Measurements from ENCODE around the gene BCL2L13.
A peak's percentile ranks its signal among the peaks of the same experiment; 100 is the strongest.
"Not testable (repeated sequence)": the region's sequence is repeated elsewhere in the genome, so short reads cannot be mapped to it uniquely, and the experiment has no call there.

The BCL2L13 gene

GRCh38 chr22:17732251-17732854, 93.8 kb downstream of the BCL2L13 start:
- DNase-seq = no peak

- DNase-seq = no peak
These were observed 94.9 kb downstream of the BCL2L13 start for GRCh38 chr22:17733466-17733865.

GRCh38 chr22:17734187-17734586, 95.6 kb downstream of the BCL2L13 start:
- DNase-seq = no peak

GRCh38 chr22:17738386-17739128, 100.0 kb downstream of the BCL2L13 start:
- DNase-seq = no peak

- DNase-seq = no peak
These were observed 100.8 kb downstream of the BCL2L13 start for GRCh38 chr22:17739196-17739975.

- DNase-seq = no peak
These were observed 103.4 kb downstream of the BCL2L13 start for GRCh38 chr22:17741866-17742526.

- peak; percentile 91 for DNase-seq
These were observed 104.0 kb downstream of the BCL2L13 start for GRCh38 chr22:17742527-17742902.

- no peak for DNase-seq
These were observed 105.3 kb downstream of the BCL2L13 start for GRCh38 chr22:17743661-17744411.

- no peak for DNase-seq
These were observed 105.9 kb downstream of the BCL2L13 start for GRCh38 chr22:17744430-17744829.

GRCh38 chr22:17746916-17747315, 108.4 kb downstream of the BCL2L13 start:
- DNase-seq = no peak

- no peak for DNase-seq
These were observed 110.2 kb downstream of the BCL2L13 start for GRCh38 chr22:17748555-17749353.

- peak; percentile 21 for DNase-seq
These were observed 111.2 kb downstream of the BCL2L13 start for GRCh38 chr22:17749605-17750395.

GRCh38 chr22:17751596-17751995, 113.0 kb downstream of the BCL2L13 start:
- no peak for DNase-seq

- no peak for DNase-seq
These were observed 114.9 kb downstream of the BCL2L13 start for GRCh38 chr22:17753401-17753989.

GRCh38 chr22:17754233-17754925, 115.8 kb downstream of the BCL2L13 start:
- no peak for DNase-seq

- no peak for DNase-seq
These were observed 122.6 kb downstream of the BCL2L13 start for GRCh38 chr22:17761138-17761488.

GRCh38 chr22:17763442-17763841, 124.9 kb downstream of the BCL2L13 start:
- DNase-seq = not testable (repeated sequence)

GRCh38 chr22:17764036-17764435, 125.5 kb downstream of the BCL2L13 start:
- DNase-seq = no peak

- not testable (repeated sequence) for DNase-seq
These were observed 126.3 kb downstream of the BCL2L13 start for GRCh38 chr22:17764852-17765251.
